ENCODE data around the gene CCNJ. TPM values are rescaled to one million over a fixed set of nuclear protein-coding genes. Genes with fewer than 3 reads are reported as not detected.

The CCNJ gene
- total and polyA plus RNA-seq, 2 of the 13 experiments (the other 11 are each of a cell fraction or from before 2014, with no cell fraction given), result 14.1 to 21.5 TPM

GRCh38 chr10:96043033-96043892, at the start of gene CCNJ (continued):
- TF ChIP-seq HNRNPL (IDR thresholded peaks at IDR 0.05; ENCODE audit: low read depth, low read length) (no peak), SOX13 (IDR thresholded peaks at IDR 0.05) (no peak), SOX13 (CRISPR knock-in tag; conservative IDR thresholded peaks at IDR 0.05 in 1 of 2, IDR thresholded peaks at IDR 0.05 in 1 of 2) (peak in 1 of 2 experiments; percentile 38; a peak in 1 of 4 replicates), HHEX (CRISPR knock-in tag; IDR thresholded peaks at IDR 0.05) (no peak), GATA4 (IDR thresholded peaks at IDR 0.05; ENCODE audit: borderline replicate concordance, low read depth) (no peak; the same call in 1 of the 2 replicates), MIER3 (CRISPR knock-in tag; IDR thresholded peaks at IDR 0.05; ENCODE audit: borderline replicate concordance) (no peak), DNMT3B (CRISPR knock-in tag; conservative IDR thresholded peaks at IDR 0.05) (no peak), ZNF292 (CRISPR knock-in tag; IDR thresholded peaks at IDR 0.05; ENCODE audit: borderline replicate concordance, low read depth) (no peak), IRF2 (CRISPR knock-in tag; IDR thresholded peaks at IDR 0.05) (peak; percentile 49; the same call in 1 of the 2 replicates), ZFP36L1 (CRISPR knock-in tag; IDR thresholded peaks at IDR 0.05) (no peak; the same call in 1 of the 2 replicates), NR3C1 (CRISPR knock-in tag; IDR thresholded peaks at IDR 0.05) (no peak), ZNF513 (CRISPR knock-in tag; conservative IDR thresholded peaks at IDR 0.05) (no peak), ZNF205 (CRISPR knock-in tag; IDR thresholded peaks at IDR 0.05) (no peak; the same call in 1 of the 2 replicates), HOXA7 (CRISPR knock-in tag; IDR thresholded peaks at IDR 0.05) (no peak), NR2F1 (CRISPR knock-in tag; IDR thresholded peaks at IDR 0.05) (no peak), TGIF2 (CRISPR knock-in tag; IDR thresholded peaks at IDR 0.05) (no peak), THAP11 (CRISPR knock-in tag; IDR thresholded peaks at IDR 0.05) (peak; percentile 83), SAP130 (CRISPR knock-in tag; IDR thresholded peaks at IDR 0.05; ENCODE audit: low read depth) (peak; percentile 86), BRCA1 (CRISPR knock-in tag; IDR thresholded peaks at IDR 0.05) (no peak), SNAPC2 (CRISPR knock-in tag; IDR thresholded peaks at IDR 0.05) (peak; percentile 74), SNAI1 (CRISPR knock-in tag; IDR thresholded peaks at IDR 0.05; ENCODE audit: borderline replicate concordance) (no peak), NFYB (CRISPR knock-in tag; IDR thresholded peaks at IDR 0.05) (peak; percentile 88), SMAD9 (CRISPR knock-in tag; IDR thresholded peaks at IDR 0.05) (peak; percentile 68; the same call in 1 of the 2 replicates), ZNF274 (CRISPR knock-in tag; IDR thresholded peaks at IDR 0.05) (no peak; the same call in 1 of the 2 replicates), HDAC1 (CRISPR knock-in tag; IDR thresholded peaks at IDR 0.05) (0 out of 2 replicates have a peak, but pooled peaks have one; percentile 6), HMG20B (CRISPR knock-in tag; conservative IDR thresholded peaks at IDR 0.05) (no peak), KLF9 (CRISPR knock-in tag; IDR thresholded peaks at IDR 0.05; ENCODE audit: low read depth) (no peak)
- TF ChIP-seq, protein P1, sequence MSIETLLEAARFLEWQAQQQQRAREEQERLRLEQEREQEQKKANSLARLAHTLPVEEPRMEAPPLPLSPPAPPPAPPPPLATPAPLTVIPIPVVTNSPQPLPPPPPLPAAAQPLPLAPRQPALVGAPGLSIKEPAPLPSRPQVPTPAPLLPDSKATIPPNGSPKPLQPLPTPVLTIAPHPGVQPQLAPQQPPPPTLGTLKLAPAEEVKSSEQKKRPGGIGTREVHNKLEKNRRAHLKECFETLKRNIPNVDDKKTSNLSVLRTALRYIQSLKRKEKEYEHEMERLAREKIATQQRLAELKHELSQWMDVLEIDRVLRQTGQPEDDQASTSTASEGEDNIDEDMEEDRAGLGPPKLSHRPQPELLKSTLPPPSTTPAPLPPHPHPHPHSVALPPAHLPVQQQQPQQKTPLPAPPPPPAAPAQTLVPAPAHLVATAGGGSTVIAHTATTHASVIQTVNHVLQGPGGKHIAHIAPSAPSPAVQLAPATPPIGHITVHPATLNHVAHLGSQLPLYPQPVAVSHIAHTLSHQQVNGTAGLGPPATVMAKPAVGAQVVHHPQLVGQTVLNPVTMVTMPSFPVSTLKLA (IDR thresholded peaks at IDR 0.05), result no peak

Data from HepG2 (cell line).